ENCODE results near the gene PSME1.
"Not testable (repeated sequence)": the region's sequence is repeated elsewhere in the genome, so short reads cannot be mapped to it uniquely, and the experiment has no call there.

PSME1 gene

GRCh38 chr14:24105609-24106239 lies 30.3 kb upstream of the PSME1 start:
- DNase-seq = not testable (repeated sequence)

GRCh38 chr14:24106672-24107271 lies 29.2 kb upstream of the PSME1 start:
- DNase-seq = no peak

- DNase-seq = no peak
These were observed 27.6 kb upstream of the PSME1 start for GRCh38 chr14:24108336-24108874.

GRCh38 chr14:24110060-24110459 lies 25.9 kb upstream of the PSME1 start:
- no peak for DNase-seq

GRCh38 chr14:24110523-24110922 lies 25.5 kb upstream of the PSME1 start:
- DNase-seq = no peak

- no peak for DNase-seq
These were observed 22.6 kb upstream of the PSME1 start for GRCh38 chr14:24113379-24113800.

- DNase-seq = peak; percentile 79 to 80
These were observed 22.0 kb upstream of the PSME1 start for GRCh38 chr14:24113801-24114531.

- DNase-seq = peak; percentile 97 to 98
These were observed 21.2 kb upstream of the PSME1 start, which contains the start of the genes DCAF11 and NRL for GRCh38 chr14:24114532-24115421. TSS of gene DCAF11 (plus strand) at chr14:24114777. CDS start at chr14:24115595, 818 bp downstream. TSS of gene NRL (minus strand) at chr14:24114949. CDS start at chr14:24082848, 32,101 bp downstream.

- DNase-seq = no peak
These were observed 20.4 kb upstream of the PSME1 start for GRCh38 chr14:24115422-24116127.

- no peak for DNase-seq
These were observed 19.7 kb upstream of the PSME1 start for GRCh38 chr14:24116128-24116814.

GRCh38 chr14:24117179-24117578 lies 18.8 kb upstream of the PSME1 start:
- DNase-seq = no peak

GRCh38 chr14:24119691-24120090 lies 16.3 kb upstream of the PSME1 start:
- DNase-seq = no peak

GRCh38 chr14:24121210-24121609 lies 14.8 kb upstream of the PSME1 start:
- DNase-seq = no peak

- no peak for DNase-seq
These were observed 13.6 kb upstream of the PSME1 start for GRCh38 chr14:24122416-24122815.

- no peak for DNase-seq
These were observed 13.1 kb upstream of the PSME1 start for GRCh38 chr14:24122898-24123297.

GRCh38 chr14:24123424-24124417 lies 12.3 kb upstream of the PSME1 start:
- DNase-seq = no peak

- no peak for DNase-seq
These were observed 9.1 kb upstream of the PSME1 start for GRCh38 chr14:24126939-24127338.

- no peak for DNase-seq
These were observed 8.3 kb upstream of the PSME1 start for GRCh38 chr14:24127673-24128072.

GRCh38 chr14:24129410-24129998 lies 6.5 kb upstream of the PSME1 start:
- no peak for DNase-seq

- no peak for DNase-seq
These were observed 5.6 kb upstream of the PSME1 start, which contains the start of gene FITM1 for GRCh38 chr14:24130380-24130716. TSS of gene FITM1 (plus strand) at chr14:24130659. CDS start at chr14:24131564, 905 bp downstream.

Data from stimulated activated CD4-positive, alpha-beta T cell treated with anti-CD3 and anti-CD28 coated beads, Interleukin-2, amount 100 ng/mL, for 24 hours (primary cell).